DOHH2 (cell line): ENCODE results near the gene ZIK1.

Experiments
- H3F3A ChIP-seq: fragments of 200-600 bp; sonication (generic), shearing (Covaris generic); 2 replicates; pipeline ENCODE4 v1.6.0; 2016; ENCODE audit warnings: antibody characterized with exemption, mild to moderate bottlenecking; ENCODE audit not compliant: control insufficient read depth, insufficient read depth
- H3K27ac ChIP-seq: fragments of 200-600 bp; sonication (generic); 2 replicates; pipeline ENCODE4 v1.5.1; 2014; ENCODE audit warnings: low read depth, mild to moderate bottlenecking, low read length, moderate library complexity
- H3K27me3 ChIP-seq: fragments of 200-600 bp; sonication (generic); 2 replicates; pipeline ENCODE4 v1.6.1; 2014; ENCODE audit warnings: mild to moderate bottlenecking, low read length, mixed read lengths; ENCODE audit not compliant: control insufficient read depth
- H3K36me3 ChIP-seq: fragments of 200-600 bp; sonication (generic); 2 replicates; pipeline ENCODE4 v1.6.1; 2014; ENCODE audit warnings: mild to moderate bottlenecking, low read length, moderate library complexity, mixed read lengths; ENCODE audit not compliant: control insufficient read depth
- H3K4me1 ChIP-seq: fragments of 200-600 bp; sonication (generic); 2 replicates; pipeline ENCODE4 v1.6.1; 2014; ENCODE audit warnings: mild to moderate bottlenecking, low read length, mixed read lengths; ENCODE audit not compliant: control insufficient read depth
- H3K4me2 ChIP-seq: fragments of 200-600 bp; sonication (generic); 2 replicates; pipeline ENCODE4 v1.6.0; 2014; ENCODE audit warnings: mild to moderate bottlenecking, low read length, moderate library complexity
- H3K4me3 ChIP-seq: fragments of 200-600 bp; sonication (generic); 2 replicates; pipeline ENCODE4 v1.5.1; 2014; ENCODE audit warnings: mild to moderate bottlenecking, low read length, mixed read lengths
- H3K79me2 ChIP-seq: fragments of 200-600 bp; sonication (generic); 2 replicates; pipeline ENCODE4 v1.6.1; 2014; ENCODE audit warnings: mild to moderate bottlenecking, low read length, mixed read lengths; ENCODE audit not compliant: control insufficient read depth
- H3K9me2 ChIP-seq: fragments of 200-600 bp; sonication (generic); replicated peaks from 2 replicates; pipeline ENCODE4 v1.6.1; 2014; ENCODE audit warnings: mild to moderate bottlenecking, low read length, mixed read lengths; ENCODE audit not compliant: control insufficient read depth
- H3K9me3 ChIP-seq: fragments of 200-600 bp; sonication (generic); 2 replicates; pipeline ENCODE4 v1.6.1; 2014; ENCODE audit warnings: antibody characterized with exemption, low read length, mixed read lengths; ENCODE audit not compliant: control insufficient read depth, insufficient read depth
- H4K20me1 ChIP-seq: fragments of 200-600 bp; sonication (generic); 2 replicates; pipeline ENCODE4 v1.6.0; 2014; ENCODE audit warnings: low read depth, mild to moderate bottlenecking, antibody characterized with exemption, low read length, moderate library complexity; ENCODE audit not compliant: control insufficient read depth, insufficient read depth
- CTCF ChIP-seq: fragments of 200-600 bp; sonication (generic); IDR thresholded peaks from one replicate; pipeline ENCODE4 v1.5.1; 2014; ENCODE audit warnings: antibody characterized with exemption, mild to moderate bottlenecking, low read depth, low read length; ENCODE audit not compliant: poor library complexity, severe bottlenecking
- EZH2phosphoT487 ChIP-seq: fragments of 200-600 bp; sonication (generic); IDR thresholded peaks from 2 replicates; pipeline ENCODE4 v1.6.1; 2017; ENCODE audit warnings: borderline replicate concordance, mild to moderate bottlenecking, antibody characterized with exemption, low read length, moderate library complexity, mixed read lengths

ZIK1 gene

GRCh38 chr19:57563547-57563946 lies 20.4 kb upstream of the ZIK1 start:
- no peak overlapping the region for H3K27ac ChIP-seq
- H3K79me2 ChIP-seq, result no peaks in the 10 kb centered on the region
- H3K36me3 ChIP-seq, result no peaks in the 10 kb centered on the region
- H3K9me3 ChIP-seq, result peaks cover 68% of the 10 kb centered on the region
- TF ChIP-seq CTCF, result no peak
- no peak for TF ChIP-seq EZH2phosphoT487
- H3K4me2 ChIP-seq, result no peak overlapping the region
- no peaks in the 10 kb centered on the region for H3K9me2 ChIP-seq
- no peaks in the 10 kb centered on the region for H3F3A ChIP-seq
- peaks cover 10% of the 10 kb centered on the region for H3K4me1 ChIP-seq
- no peak overlapping the region for H3K4me3 ChIP-seq
- no peaks in the 10 kb centered on the region for H3K27me3 ChIP-seq
- H4K20me1 ChIP-seq, result no peaks in the 10 kb centered on the region

- peaks cover 66% of the 10 kb centered on the region for H3K9me3 ChIP-seq
- no peak overlapping the region for H3K4me2 ChIP-seq
- no peaks in the 10 kb centered on the region for H3K79me2 ChIP-seq
- TF ChIP-seq EZH2phosphoT487 (no peak), CTCF (peak; percentile 17)
- H3K27me3 ChIP-seq, result no peaks in the 10 kb centered on the region
- H3K4me1 ChIP-seq, result no peaks in the 10 kb centered on the region
- no peaks in the 10 kb centered on the region for H3K9me2 ChIP-seq
- H3K36me3 ChIP-seq, result no peaks in the 10 kb centered on the region
- no peaks in the 10 kb centered on the region for H3F3A ChIP-seq
- H3K27ac ChIP-seq, result no peak overlapping the region
- H4K20me1 ChIP-seq, result no peaks in the 10 kb centered on the region
- no peak overlapping the region for H3K4me3 ChIP-seq
Observed at GRCh38 chr19:57566396-57567265, 17.3 kb upstream of the ZIK1 start.

GRCh38 chr19:57570707-57571106 lies 13.2 kb upstream of the ZIK1 start:
- Histone ChIP-seq H3K36me3 (peaks cover 16% of the 10 kb centered on the region), H3K4me1 (no peaks in the 10 kb centered on the region), H3K9me2 (no peaks in the 10 kb centered on the region), H3F3A (no peaks in the 10 kb centered on the region), H3K27me3 (no peaks in the 10 kb centered on the region), H4K20me1 (no peaks in the 10 kb centered on the region), H3K79me2 (no peaks in the 10 kb centered on the region), H3K9me3 (peaks cover 80% of the 10 kb centered on the region), H3K4me3 (no peak overlapping the region), H3K27ac (no peak overlapping the region), H3K4me2 (no peak overlapping the region)
- no peak for TF ChIP-seq EZH2phosphoT487
- TF ChIP-seq CTCF, result no peak
